RWPE2 (cell line): Measurements from ENCODE around the gene NMRK1.

Experiments used
- ATAC-seq: fragments of 200-7000 bp; cut with Tn5 transposase; 3 replicates; pipeline ENCODE4 v1.9.1; 2021; ENCODE audit warnings: low read depth
- DNase-seq: peaks from one replicate; pipeline ENCODE4 v3.0.0-alpha.2; 2020; ENCODE audit warnings: low spot score
- H3K27ac ChIP-seq: fragments of 450-650 bp; 2 replicates; pipeline ENCODE4 v1.5.1; 2017; ENCODE audit warnings: mild to moderate bottlenecking; ENCODE audit not compliant: poor library complexity, severe bottlenecking
- H3K27me3 ChIP-seq: fragments of 250-450 bp; sonication (Bioruptor Pico); 2 replicates; pipeline ENCODE4 v1.5.1; 2021; ENCODE audit warnings: mild to moderate bottlenecking, moderate library complexity; ENCODE audit not compliant: insufficient read depth, poor library complexity, severe bottlenecking
- H3K36me3 ChIP-seq: fragments of 250-450 bp; sonication (Bioruptor Pico); 2 replicates; pipeline ENCODE4 v1.5.1; 2020; ENCODE audit warnings: low read depth, mild to moderate bottlenecking, moderate library complexity
- H3K4me1 ChIP-seq: fragments of 250-450 bp; sonication (Bioruptor Pico); 2 replicates; pipeline ENCODE4 v1.5.1; 2021; ENCODE audit warnings: mild to moderate bottlenecking, moderate library complexity; ENCODE audit not compliant: insufficient read depth, poor library complexity, severe bottlenecking
- H3K4me3 ChIP-seq: fragments of 250-450 bp; sonication (Bioruptor Pico); 2 replicates; pipeline ENCODE4 v1.5.1; 2021; ENCODE audit warnings: mild to moderate bottlenecking, moderate library complexity; ENCODE audit not compliant: severe bottlenecking
- H3K9me3 ChIP-seq: fragments of 250-450 bp; sonication (Bioruptor Pico); 2 replicates; pipeline ENCODE4 v1.5.1; 2021; ENCODE audit warnings: mild to moderate bottlenecking, moderate library complexity; ENCODE audit not compliant: severe bottlenecking
- TF ChIP-seq, protein P1 (sequence below): fragments of 450-650 bp; IDR thresholded peaks from one replicate; pipeline ENCODE4 v1.5.1; 2017; ENCODE audit warnings: mild to moderate bottlenecking, moderate library complexity; ENCODE audit not compliant: poor library complexity, severe bottlenecking

The NMRK1 gene

GRCh38 chr9:75111019-75111622 lies 23.2 kb upstream of the NMRK1 start:
- Histone ChIP-seq H3K9me3 (no peaks in the 10 kb centered on the region), H3K36me3 (no peaks in the 10 kb centered on the region), H3K27me3 (no peaks in the 10 kb centered on the region), H3K4me1 (peaks cover 29% of the 10 kb centered on the region), H3K4me3 (no peak overlapping the region), H3K27ac (peak overlapping the region; percentile 73)
- ATAC-seq (peak; percentile 99), DNase-seq (peak; percentile 76)
- TF ChIP-seq, protein P1, sequence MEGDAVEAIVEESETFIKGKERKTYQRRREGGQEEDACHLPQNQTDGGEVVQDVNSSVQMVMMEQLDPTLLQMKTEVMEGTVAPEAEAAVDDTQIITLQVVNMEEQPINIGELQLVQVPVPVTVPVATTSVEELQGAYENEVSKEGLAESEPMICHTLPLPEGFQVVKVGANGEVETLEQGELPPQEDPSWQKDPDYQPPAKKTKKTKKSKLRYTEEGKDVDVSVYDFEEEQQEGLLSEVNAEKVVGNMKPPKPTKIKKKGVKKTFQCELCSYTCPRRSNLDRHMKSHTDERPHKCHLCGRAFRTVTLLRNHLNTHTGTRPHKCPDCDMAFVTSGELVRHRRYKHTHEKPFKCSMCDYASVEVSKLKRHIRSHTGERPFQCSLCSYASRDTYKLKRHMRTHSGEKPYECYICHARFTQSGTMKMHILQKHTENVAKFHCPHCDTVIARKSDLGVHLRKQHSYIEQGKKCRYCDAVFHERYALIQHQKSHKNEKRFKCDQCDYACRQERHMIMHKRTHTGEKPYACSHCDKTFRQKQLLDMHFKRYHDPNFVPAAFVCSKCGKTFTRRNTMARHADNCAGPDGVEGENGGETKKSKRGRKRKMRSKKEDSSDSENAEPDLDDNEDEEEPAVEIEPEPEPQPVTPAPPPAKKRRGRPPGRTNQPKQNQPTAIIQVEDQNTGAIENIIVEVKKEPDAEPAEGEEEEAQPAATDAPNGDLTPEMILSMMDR = no peak

DNA sequence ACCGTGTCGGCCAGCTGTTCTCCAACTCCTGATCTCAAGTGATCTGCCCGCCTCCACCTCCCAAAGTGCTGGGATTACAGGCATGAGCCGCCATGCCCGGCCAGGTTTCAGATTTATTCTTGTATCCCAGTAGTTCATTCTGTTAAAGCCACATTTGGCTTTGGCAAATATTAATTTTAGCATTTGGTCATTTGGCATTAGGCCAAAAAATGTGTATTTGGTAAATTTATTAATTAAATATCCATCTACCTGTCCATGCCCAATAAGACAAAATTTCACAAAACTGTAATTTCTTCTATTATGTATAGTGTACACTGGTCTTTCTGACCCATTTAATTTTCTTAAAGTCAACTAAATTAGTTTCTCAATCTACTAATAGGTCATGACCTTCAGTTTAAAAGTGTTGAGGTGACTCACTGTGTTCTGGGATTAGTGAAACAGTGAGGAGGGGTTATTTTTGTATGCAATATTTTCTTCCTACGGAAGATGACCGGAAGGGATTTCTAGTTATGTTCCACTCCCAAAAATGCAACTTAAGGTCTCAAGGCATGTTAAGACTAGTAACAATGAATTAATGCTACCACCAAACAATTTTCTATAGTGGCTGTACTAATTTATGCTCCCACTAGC lies 21.4 kb upstream of the NMRK1 start:
- H3K9me3 ChIP-seq = no peaks in the 10 kb centered on the region
- TF ChIP-seq, protein P1 = no peak
- DNase-seq = no peak
- no peaks in the 10 kb centered on the region for H3K36me3 ChIP-seq
- H3K4me1 ChIP-seq = peaks cover 29% of the 10 kb centered on the region
- no peak for ATAC-seq
- no peak overlapping the region for H3K4me3 ChIP-seq
- H3K27me3 ChIP-seq = no peaks in the 10 kb centered on the region
- peak overlapping the region; percentile 73 for H3K27ac ChIP-seq

DNA sequence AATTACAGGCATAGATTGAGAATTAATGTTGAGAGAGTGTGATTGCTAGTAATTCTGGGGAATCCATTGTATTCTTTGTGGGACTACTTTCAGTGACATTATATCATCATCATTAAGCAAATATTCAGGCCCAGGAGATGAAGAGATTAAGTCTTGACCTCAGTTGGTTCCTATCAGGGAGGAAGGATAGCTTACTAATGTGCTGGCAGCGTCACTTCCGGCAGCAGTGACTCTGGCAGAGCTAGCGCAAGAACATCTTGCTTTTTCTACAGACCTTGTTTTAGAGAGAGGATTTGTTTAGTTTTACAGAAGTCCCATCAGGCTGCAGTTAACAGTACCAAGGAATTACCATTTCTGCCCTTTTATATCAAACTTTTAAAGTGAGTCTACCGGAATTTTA lies 20.6 kb upstream of the NMRK1 start:
- Histone ChIP-seq H3K4me3 (no peak overlapping the region), H3K27me3 (no peaks in the 10 kb centered on the region), H3K4me1 (peaks cover 29% of the 10 kb centered on the region), H3K9me3 (no peaks in the 10 kb centered on the region), H3K27ac (no peak overlapping the region), H3K36me3 (no peaks in the 10 kb centered on the region)
- ATAC-seq (no peak), DNase-seq (no peak)
- TF ChIP-seq, protein P1 = no peak

DNA sequence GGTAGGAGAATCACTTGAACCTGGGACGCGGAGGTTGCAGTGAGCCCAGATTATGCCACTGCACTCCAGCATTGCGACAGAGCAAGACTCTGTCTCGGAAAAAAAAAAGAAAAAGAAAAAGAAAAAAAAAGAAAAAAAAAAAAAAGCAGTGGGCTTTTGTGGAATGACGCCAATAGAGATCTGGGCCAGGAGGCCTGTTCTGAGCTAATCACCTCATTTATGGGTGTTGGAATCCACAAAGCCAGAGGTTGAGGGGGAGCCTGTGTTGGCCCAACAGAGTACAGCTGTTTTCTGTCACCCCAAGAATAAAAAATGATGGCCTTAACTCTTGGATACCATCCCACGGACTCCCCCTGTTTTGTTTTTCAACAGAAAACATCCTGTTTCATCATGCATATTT lies 18.9 kb upstream of the NMRK1 start:
- Histone ChIP-seq H3K9me3 (no peaks in the 10 kb centered on the region), H3K36me3 (peaks cover 6% of the 10 kb centered on the region), H3K27ac (no peak overlapping the region), H3K27me3 (no peaks in the 10 kb centered on the region), H3K4me1 (peaks cover 29% of the 10 kb centered on the region), H3K4me3 (no peak overlapping the region)
- TF ChIP-seq, protein P1 = no peak
- ATAC-seq (no peak), DNase-seq (no peak)

GRCh38 chr9:75105841-75106240 lies 17.9 kb upstream of the NMRK1 start:
- Histone ChIP-seq H3K36me3 (peaks cover 6% of the 10 kb centered on the region), H3K4me1 (peaks cover 24% of the 10 kb centered on the region), H3K27me3 (no peaks in the 10 kb centered on the region), H3K27ac (no peak overlapping the region), H3K9me3 (no peaks in the 10 kb centered on the region), H3K4me3 (no peak overlapping the region)
- DNase-seq (no peak), ATAC-seq (no peak)
- TF ChIP-seq, protein P1 = no peak
